ENCODE results near the gene ADGRB3. TPM values are rescaled to one million over a fixed set of nuclear protein-coding genes. Genes with fewer than 3 reads are reported as not detected.

ADGRB3 gene
- total RNA-seq, 3 donors from 2014 or later = 1.1 to 2.3 (median 1.2) TPM

DNA sequence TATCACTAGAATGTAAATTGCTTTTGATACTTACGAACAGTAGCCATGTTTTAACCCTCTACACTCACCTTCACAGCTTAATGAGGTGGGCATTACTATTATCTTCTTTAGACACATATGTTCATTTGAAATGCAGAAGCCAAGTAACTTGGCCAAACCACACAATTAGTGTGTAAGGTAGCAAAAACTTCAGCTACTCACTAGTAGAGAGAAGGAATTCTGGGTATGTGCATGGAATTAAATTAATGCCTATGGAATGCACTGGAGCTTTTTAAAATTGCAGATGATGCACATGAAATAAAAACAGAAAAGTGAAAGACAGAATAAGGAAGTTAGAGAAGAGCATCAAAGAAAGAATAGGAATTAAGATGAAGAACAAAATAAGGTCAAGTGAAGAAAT is 494.0 kb downstream of the ADGRB3 start:
- intact Hi-C loops (cut with DNase I; ENCODE audit: low total_unique reads) = no loop called here
- DNase-seq (ENCODE audit: low spot score in 2 of 2) = no peak
- no peaks in the 10 kb centered on the region for H3K9me3 ChIP-seq
- no peaks in the 10 kb centered on the region for H3K36me3 ChIP-seq
- no peak overlapping the region for H3K27ac ChIP-seq
- no peaks in the 10 kb centered on the region for H3K4me1 ChIP-seq
- no peak overlapping the region for H3K4me3 ChIP-seq
- TF ChIP-seq POLR2AphosphoS5 (IDR thresholded peaks at IDR 0.05) = no peak
- TF ChIP-seq, protein P1, sequence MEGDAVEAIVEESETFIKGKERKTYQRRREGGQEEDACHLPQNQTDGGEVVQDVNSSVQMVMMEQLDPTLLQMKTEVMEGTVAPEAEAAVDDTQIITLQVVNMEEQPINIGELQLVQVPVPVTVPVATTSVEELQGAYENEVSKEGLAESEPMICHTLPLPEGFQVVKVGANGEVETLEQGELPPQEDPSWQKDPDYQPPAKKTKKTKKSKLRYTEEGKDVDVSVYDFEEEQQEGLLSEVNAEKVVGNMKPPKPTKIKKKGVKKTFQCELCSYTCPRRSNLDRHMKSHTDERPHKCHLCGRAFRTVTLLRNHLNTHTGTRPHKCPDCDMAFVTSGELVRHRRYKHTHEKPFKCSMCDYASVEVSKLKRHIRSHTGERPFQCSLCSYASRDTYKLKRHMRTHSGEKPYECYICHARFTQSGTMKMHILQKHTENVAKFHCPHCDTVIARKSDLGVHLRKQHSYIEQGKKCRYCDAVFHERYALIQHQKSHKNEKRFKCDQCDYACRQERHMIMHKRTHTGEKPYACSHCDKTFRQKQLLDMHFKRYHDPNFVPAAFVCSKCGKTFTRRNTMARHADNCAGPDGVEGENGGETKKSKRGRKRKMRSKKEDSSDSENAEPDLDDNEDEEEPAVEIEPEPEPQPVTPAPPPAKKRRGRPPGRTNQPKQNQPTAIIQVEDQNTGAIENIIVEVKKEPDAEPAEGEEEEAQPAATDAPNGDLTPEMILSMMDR (IDR thresholded peaks at IDR 0.05) = no peak
- no peaks in the 10 kb centered on the region for H3K27me3 ChIP-seq

- TF ChIP-seq, protein P1 (IDR thresholded peaks at IDR 0.05) = no peak
- TF ChIP-seq POLR2A (IDR thresholded peaks at IDR 0.05) (no peak), POLR2AphosphoS5 (IDR thresholded peaks at IDR 0.05) (no peak)
- intact Hi-C loops (cut with DNase I; ENCODE audit: low total_unique reads) = no loop called here
- Histone ChIP-seq H3K4me3 (no peak overlapping the region), H3K36me3 (no peaks in the 10 kb centered on the region), H3K4me1 (no peaks in the 10 kb centered on the region), H3K9me3 (no peaks in the 10 kb centered on the region), H3K27ac (no peak overlapping the region), H3K27me3 (no peaks in the 10 kb centered on the region)
- DNase-seq (ENCODE audit: low spot score in 2 of 2) = no peak
Measured at GRCh38 chr6:69135927-69136326, 500.8 kb downstream of the ADGRB3 start.

- Histone ChIP-seq H3K27ac (no peak overlapping the region), H3K27me3 (no peaks in the 10 kb centered on the region), H3K36me3 (no peaks in the 10 kb centered on the region), H3K4me1 (no peaks in the 10 kb centered on the region), H3K9me3 (no peaks in the 10 kb centered on the region), H3K4me3 (no peak overlapping the region)
- TF ChIP-seq, protein P1 (IDR thresholded peaks at IDR 0.05) = no peak
- no peak for TF ChIP-seq POLR2AphosphoS5 (IDR thresholded peaks at IDR 0.05)
- no peak for TF ChIP-seq POLR2A (IDR thresholded peaks at IDR 0.05)
- intact Hi-C loops (cut with DNase I; ENCODE audit: low total_unique reads) = no loop called here
- DNase-seq (ENCODE audit: low spot score in 2 of 2) = no peak
Measured at GRCh38 chr6:69138148-69138547, 503.1 kb downstream of the ADGRB3 start.

DNA sequence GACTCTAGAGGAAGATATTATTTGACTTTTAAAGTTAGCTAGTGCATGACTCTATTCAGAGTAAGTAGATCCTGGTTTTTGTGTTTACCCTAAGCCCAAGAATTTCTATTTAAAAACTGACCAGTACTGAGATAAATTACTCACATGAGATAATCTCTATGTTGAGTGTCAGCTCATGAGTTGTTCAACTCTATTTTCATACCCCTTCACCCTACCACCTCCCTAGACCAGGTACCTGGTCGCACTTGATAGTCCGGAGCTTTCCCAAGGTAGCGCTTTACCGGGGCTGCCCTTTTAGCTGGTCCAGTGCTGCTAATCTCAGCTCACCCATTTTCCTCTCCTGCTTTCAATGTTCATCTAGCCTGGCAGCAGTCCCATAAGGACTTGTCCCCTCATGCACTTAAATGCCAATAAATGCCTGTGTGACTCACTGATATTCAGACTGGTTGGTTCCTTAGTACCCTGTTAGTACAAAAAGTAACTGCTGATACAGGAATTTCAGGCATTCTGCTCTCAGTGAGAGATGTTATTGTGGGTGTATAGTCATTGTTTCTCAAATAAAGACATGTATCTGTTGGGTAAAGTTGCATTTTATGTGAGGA is 503.9 kb downstream of the ADGRB3 start:
- H3K4me3 ChIP-seq = no peak overlapping the region
- no peaks in the 10 kb centered on the region for H3K9me3 ChIP-seq
- peak overlapping the region in 1 of 2 donors; percentile 3 for H3K27ac ChIP-seq
- H3K4me1 ChIP-seq = no peaks in the 10 kb centered on the region
- peak in 1 of 2 donors; percentile 27 for DNase-seq (ENCODE audit: low spot score in 2 of 2)
- H3K36me3 ChIP-seq = no peaks in the 10 kb centered on the region
- no peaks in the 10 kb centered on the region for H3K27me3 ChIP-seq
- TF ChIP-seq, protein P1 (IDR thresholded peaks at IDR 0.05) = no peak
- TF ChIP-seq POLR2A (IDR thresholded peaks at IDR 0.05) (no peak), POLR2AphosphoS5 (IDR thresholded peaks at IDR 0.05) (no peak)
- intact Hi-C loops (cut with DNase I; ENCODE audit: low total_unique reads) = no loop called here

DNA sequence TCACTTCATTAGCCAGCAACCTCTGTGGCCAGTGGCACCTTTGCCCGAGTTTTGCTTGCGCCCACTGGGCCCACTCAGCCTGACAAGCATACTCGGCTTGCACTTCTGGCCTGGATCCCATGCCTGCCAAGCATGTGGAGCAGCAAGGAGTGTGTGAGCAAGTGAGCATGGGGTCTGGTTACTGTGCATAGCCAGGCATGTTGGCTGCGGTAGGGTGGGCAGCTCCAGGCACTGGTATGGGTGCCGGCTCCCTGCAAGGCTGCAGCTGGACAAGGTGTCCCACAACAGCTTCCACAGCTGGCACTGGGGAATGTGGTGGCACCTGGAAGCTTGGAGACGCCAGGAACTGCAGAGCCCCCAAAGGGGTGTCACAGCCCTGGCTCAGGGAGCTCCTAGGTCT is 510.0 kb downstream of the ADGRB3 start:
- TF ChIP-seq, protein P1 (IDR thresholded peaks at IDR 0.05) = no peak
- H3K27me3 ChIP-seq = no peaks in the 10 kb centered on the region
- DNase-seq (ENCODE audit: low spot score in 2 of 2) = no peak
- H3K9me3 ChIP-seq = peaks cover 14% of the 10 kb centered on the region in 2 donors
- no peak overlapping the region for H3K27ac ChIP-seq
- intact Hi-C loops (cut with DNase I; ENCODE audit: low total_unique reads) = no loop called here
- H3K36me3 ChIP-seq = no peaks in the 10 kb centered on the region
- no peak overlapping the region for H3K4me3 ChIP-seq
- no peaks in the 10 kb centered on the region for H3K4me1 ChIP-seq

All from breast epithelium (tissue), 4 donors.